ENCODE results near the gene INO80B.

- TF ChIP-seq EP300 (IDR thresholded peaks at IDR 0.05; ENCODE audit: borderline replicate concordance) (no peak), REST (IDR thresholded peaks at IDR 0.05; ENCODE audit: low read depth) (no peak), USF1 (IDR thresholded peaks at IDR 0.05) (no peak)
Observed at GRCh38 chr2:74424995-74425406, 29.9 kb upstream of the INO80B start.

Measured in Ishikawa (cell line).